H9 (cell line): ENCODE results near the gene PIBF1. TPM values are rescaled to one million over a fixed set of nuclear protein-coding genes. Genes with fewer than 3 reads are reported as not detected.

Experiments
- DNase-seq: peaks from one replicate; pipeline ENCODE4 v3.0.0-alpha.2; 2017
- H2AFZ ChIP-seq: one replicate; pipeline ENCODE4 v1.6.1; 2013; ENCODE audit warnings: mild to moderate bottlenecking, low read length, control low read depth, moderate library complexity
- H2AK5ac ChIP-seq: 2 replicates; pipeline ENCODE4 v1.6.1; 2013; ENCODE audit warnings: low read length, control low read depth, mixed read lengths; ENCODE audit not compliant: insufficient read length
- H2BK120ac ChIP-seq: one replicate; pipeline ENCODE4 v1.6.1; 2013; ENCODE audit warnings: low read depth, mild to moderate bottlenecking, low read length, control low read depth, inconsistent platforms; ENCODE audit not compliant: poor library complexity, severe bottlenecking
- H2BK12ac ChIP-seq: 2 replicates; pipeline ENCODE4 v1.6.1; 2013; ENCODE audit warnings: low read length, control low read depth, mixed read lengths, low read depth; ENCODE audit not compliant: insufficient read length
- H2BK15ac ChIP-seq: 2 replicates; pipeline ENCODE4 v1.6.1; 2013; ENCODE audit warnings: low read depth, low read length, control low read depth
- H2BK20ac ChIP-seq: one replicate; pipeline ENCODE4 v1.6.1; 2013; ENCODE audit warnings: low read depth, mild to moderate bottlenecking, low read length, control low read depth, inconsistent platforms; ENCODE audit not compliant: poor library complexity, severe bottlenecking
- H2BK5ac ChIP-seq: 2 replicates; pipeline ENCODE4 v1.6.1; 2013; ENCODE audit warnings: low read length, control low read depth, mixed read lengths; ENCODE audit not compliant: insufficient read length
- H3K14ac ChIP-seq: 2 replicates; pipeline ENCODE4 v1.6.1; 2013; ENCODE audit warnings: low read length, control low read depth; ENCODE audit not compliant: insufficient read depth
- H3K18ac ChIP-seq: 2 replicates; pipeline ENCODE4 v1.6.1; 2013; ENCODE audit warnings: low read depth, mild to moderate bottlenecking, mixed read lengths, low read length, control low read depth; ENCODE audit not compliant: insufficient read length
- H3K23ac ChIP-seq: 2 replicates; pipeline ENCODE4 v1.6.1; 2013; ENCODE audit warnings: low read length, control low read depth, mixed read lengths, low read depth; ENCODE audit not compliant: insufficient read length
- H3K23me2 ChIP-seq: 2 replicates; pipeline ENCODE4 v1.6.1; 2013; ENCODE audit warnings: low read depth, mild to moderate bottlenecking, mixed read lengths, low read length, control low read depth; ENCODE audit not compliant: insufficient read length, poor library complexity, severe bottlenecking
- H3K27ac ChIP-seq: 2 replicates; pipeline ENCODE4 v1.5.1; 2013; ENCODE audit warnings: low read length, control low read depth, mixed read lengths, low read depth; ENCODE audit not compliant: insufficient read length
- H3K27me3 ChIP-seq: 2 replicates; pipeline ENCODE4 v1.6.1; 2013; ENCODE audit warnings: low read length, control low read depth, inconsistent platforms; ENCODE audit not compliant: insufficient read depth
- H3K4ac ChIP-seq: 2 replicates; pipeline ENCODE4 v1.6.1; 2013; ENCODE audit warnings: low read depth, mild to moderate bottlenecking, control low read depth, inconsistent platforms, low read length, moderate library complexity
- H3K4me1 ChIP-seq: 2 replicates; pipeline ENCODE4 v1.6.1; 2013; ENCODE audit warnings: low read length, control low read depth, inconsistent platforms; ENCODE audit not compliant: insufficient read depth
- H3K4me2 ChIP-seq: 2 replicates; pipeline ENCODE4 v1.6.1; 2013; ENCODE audit warnings: low read length, control low read depth, mixed read lengths; ENCODE audit not compliant: insufficient read length, insufficient read depth
- H3K56ac ChIP-seq: 2 replicates; pipeline ENCODE4 v1.6.1; 2013; ENCODE audit warnings: low read depth, mild to moderate bottlenecking, mixed read lengths, low read length, control low read depth; ENCODE audit not compliant: insufficient read length
- H3K79me1 ChIP-seq: 2 replicates; pipeline ENCODE4 v1.6.1; 2013; ENCODE audit warnings: low read depth, mild to moderate bottlenecking, moderate library complexity, low read length, control low read depth, inconsistent platforms; ENCODE audit not compliant: insufficient read depth, poor library complexity, severe bottlenecking
- H3K79me2 ChIP-seq: 2 replicates; pipeline ENCODE4 v1.6.1; 2013; ENCODE audit warnings: low read length, control low read depth, inconsistent platforms; ENCODE audit not compliant: insufficient read depth
- H3K9ac ChIP-seq: 2 replicates; pipeline ENCODE4 v1.6.1; 2013; ENCODE audit warnings: low read length, control low read depth, mixed read lengths; ENCODE audit not compliant: insufficient read length; ENCODE audit errors: extremely low read depth
- H3K9me3 ChIP-seq: one replicate; pipeline ENCODE4 v1.6.1; 2013; ENCODE audit warnings: low read depth, low read length, inconsistent platforms; ENCODE audit not compliant: control insufficient read depth
- H3T11ph ChIP-seq: one replicate; pipeline ENCODE4 v1.6.1; 2013; ENCODE audit warnings: mild to moderate bottlenecking, low read length, control low read depth, inconsistent platforms
- H4K20me1 ChIP-seq: one replicate; pipeline ENCODE4 v1.6.1; 2013; ENCODE audit not compliant: control insufficient read depth, insufficient read length, insufficient read depth
- H4K5ac ChIP-seq: 2 replicates; pipeline ENCODE4 v1.6.1; 2013; ENCODE audit warnings: low read depth, mild to moderate bottlenecking, mixed read lengths, low read length, control low read depth; ENCODE audit not compliant: insufficient read length
- H4K8ac ChIP-seq: replicated peaks from 2 replicates; pipeline ENCODE4 v1.6.1; 2013; ENCODE audit warnings: low read length, control low read depth, mixed read lengths, low read depth; ENCODE audit not compliant: insufficient read length
- H4K91ac ChIP-seq: 2 replicates; pipeline ENCODE4 v1.6.1; 2013; ENCODE audit warnings: low read depth, mild to moderate bottlenecking, moderate library complexity, mixed read lengths, low read length, control low read depth; ENCODE audit not compliant: insufficient read length
- H3K27ac Mint-ChIP-seq, 3 experiments: 2 replicates in 2 of 3; 3 replicates in 1 of 3; pipeline ENCODE4 v1.8.0; 2020 to 2021; ENCODE audit warnings: mixed read lengths in 3 of 3, mild to moderate bottlenecking in 1 of 3, moderate library complexity in 1 of 3
- H3K27me3 Mint-ChIP-seq: 2 replicates; pipeline ENCODE4 v1.8.0; 2021; ENCODE audit warnings: low read depth, mild to moderate bottlenecking, moderate library complexity, mixed read lengths
- H3K36me3 Mint-ChIP-seq, 3 experiments: 2 replicates in 2 of 3; 3 replicates in 1 of 3; pipeline ENCODE4 v1.8.0; 2020 to 2021; ENCODE audit warnings: low read depth in 3 of 3, mixed read lengths in 3 of 3; ENCODE audit not compliant: insufficient read depth in 1 of 3
- H3K4me1 Mint-ChIP-seq, 2 experiments: 2 replicates each; pipeline ENCODE4 v1.8.0; 2020; ENCODE audit warnings: mixed read lengths in 2 of 2
- H3K4me3 Mint-ChIP-seq, 2 experiments: 2 replicates in 1 of 2; 3 replicates in 1 of 2; pipeline ENCODE4 v1.8.0; 2020 to 2021; ENCODE audit warnings: mild to moderate bottlenecking in 2 of 2, mixed read lengths in 2 of 2, moderate library complexity in 1 of 2
- H3K9me3 Mint-ChIP-seq, 2 experiments: 2 replicates in 1 of 2; 3 replicates in 1 of 2; pipeline ENCODE4 v1.8.0; 2020; ENCODE audit warnings: mild to moderate bottlenecking in 2 of 2, mixed read lengths in 2 of 2, moderate library complexity in 1 of 2
- CTCF ChIP-seq: fragments of 200-600 bp; sonication (generic); conservative IDR thresholded peaks from 3 replicates; pipeline ENCODE4 v1.8.0; 2021; ENCODE audit warnings: antibody characterized with exemption, mild to moderate bottlenecking
- WGBS: extraction: QIAGEN DNeasy Blood & Tissue Kit; methylation state at CpG from one replicate; pipeline ENCODE4 v1.1.7; 2013; ENCODE audit warnings: missing lambda C conversion rate, low lambda C conversion rate, mixed read lengths; ENCODE audit not compliant: insufficient read length; ENCODE audit errors: extremely low coverage; 5-methylcytosine and 5-hydroxymethylcytosine counted together
- total RNA-seq: library from RNA; stranded (reverse); gene quantifications from 2 replicates; pipeline ENCODE4 v1.2.1, GENCODE V29; 2021

The PIBF1 gene
- total RNA-seq, 1 experiment from 2014 or later = 12.7 TPM

GRCh38 chr13:72760189-72760588 lies 21.7 kb upstream of the PIBF1 start:
- TF ChIP-seq CTCF = no peak
- Histone ChIP-seq H3K27ac (no peak overlapping the region), H4K5ac (no peak overlapping the region), H2AK5ac (no peak overlapping the region), H3K56ac (no peak overlapping the region), H3K79me1 (no peaks in the 10 kb centered on the region), H3K14ac (no peak overlapping the region), H3K27me3 (no peaks in the 10 kb centered on the region), H2BK5ac (no peak overlapping the region), H4K91ac (no peak overlapping the region), H3K23me2 (no peaks in the 10 kb centered on the region), H4K8ac (no peak overlapping the region), H2AFZ (no peak overlapping the region), H3K9me3 (no peaks in the 10 kb centered on the region), H2BK120ac (no peak overlapping the region), H3T11ph (no peak overlapping the region), H3K9ac (no peak overlapping the region), H3K4ac (no peak overlapping the region), H3K18ac (no peak overlapping the region), H3K79me2 (no peaks in the 10 kb centered on the region), H2BK15ac (no peak overlapping the region), H2BK20ac (no peak overlapping the region), H2BK12ac (no peak overlapping the region), H4K20me1 (no peaks in the 10 kb centered on the region), H3K23ac (no peak overlapping the region), H3K4me2 (no peak overlapping the region), H3K4me1 (no peaks in the 10 kb centered on the region)
- H3K36me3 Mint-ChIP-seq = peaks cover 21 to 78% (median 56%) of the 10 kb centered on the region in 3 experiments
- no peaks in the 10 kb centered on the region for H3K27me3 Mint-ChIP-seq
- no peak for DNase-seq
- no peak overlapping the region for H3K27ac Mint-ChIP-seq
- H3K4me3 Mint-ChIP-seq = no peak overlapping the region
- no CpG with 5 or more reads among the region's 3 CpGs for WGBS
- no peaks in the 10 kb centered on the region for H3K9me3 Mint-ChIP-seq
- H3K4me1 Mint-ChIP-seq = no peaks in the 10 kb centered on the region
